CD14-positive monocyte (primary cell): ENCODE data around the gene KRTAP5-10. TPM values are rescaled to one million over a fixed set of nuclear protein-coding genes. Genes with fewer than 3 reads are reported as not detected.
"Not testable (repeated sequence)": the region's sequence is repeated elsewhere in the genome, so short reads cannot be mapped to it uniquely, and the experiment has no call there.

ENCODE experiments used
- DNase-seq, 3 donors: peaks; one replicate each; pipeline ENCODE4 v3.0.0-alpha.2; 2011 to 2022
- H2AFZ ChIP-seq: 2 replicates; pipeline ENCODE4 v1.6.0; 2012; ENCODE audit warnings: mild to moderate bottlenecking, low read depth, low read length, inconsistent platforms; ENCODE audit not compliant: insufficient read depth, poor library complexity, severe bottlenecking
- H3K27ac ChIP-seq, 2 donors: 1 replicate in 1 of 2; 2 replicates in 1 of 2; pipeline ENCODE4 v1.5.1; 2012 to 2013; ENCODE audit warnings: low read length in 2 of 2, control low read depth in 1 of 2, inconsistent platforms in 1 of 2, low read depth in 1 of 2, mild to moderate bottlenecking in 1 of 2
- H3K27me3 ChIP-seq, 2 donors: one replicate each; pipeline versions ENCODE4 v1.6.0 to v1.6.1; 2011 to 2013; ENCODE audit warnings: low read length in 2 of 2; ENCODE audit not compliant: control insufficient read depth in 2 of 2, insufficient read depth in 2 of 2
- H3K36me3 ChIP-seq, 2 donors: replicated peaks in 1 of 2; 1 replicate in 1 of 2; 2 replicates in 1 of 2; pipeline versions ENCODE4 v1.5.1 to v1.6.1; 2012 to 2013; ENCODE audit warnings: low read length in 2 of 2, control low read depth in 1 of 2, inconsistent platforms in 1 of 2, mild to moderate bottlenecking in 1 of 2; ENCODE audit not compliant: insufficient read depth in 2 of 2, control insufficient read depth in 1 of 2
- H3K4me1 ChIP-seq, 2 donors: 1 replicate in 1 of 2; 2 replicates in 1 of 2; pipeline versions ENCODE4 v1.5.1 to v1.6.1; 2012 to 2013; ENCODE audit warnings: low read length in 2 of 2, control low read depth in 1 of 2, inconsistent platforms in 1 of 2, mild to moderate bottlenecking in 1 of 2, moderate library complexity in 1 of 2; ENCODE audit not compliant: insufficient read depth in 2 of 2, control insufficient read depth in 1 of 2
- H3K4me2 ChIP-seq: replicated peaks from 2 replicates; pipeline ENCODE3; 2012; ENCODE audit warnings: low read length, moderate library complexity, mild to moderate bottlenecking; ENCODE audit not compliant: poor library complexity, severe bottlenecking; ENCODE audit errors: extremely low read depth
- H3K4me3 ChIP-seq, 3 experiments: fragments of 200-600 bp in 1 of 3; sonication (generic) in 1 of 3; replicated peaks in 1 of 3; 1 replicate in 2 of 3; 2 replicates in 1 of 3; pipeline ENCODE4 v1.5.1; 2011 to 2013; ENCODE audit warnings: low read length in 3 of 3, mild to moderate bottlenecking in 3 of 3, control low read depth in 2 of 3, low read depth in 2 of 3, inconsistent platforms in 1 of 3, moderate library complexity in 1 of 3
- H3K79me2 ChIP-seq: 2 replicates; pipeline ENCODE4 v1.6.0; 2012; ENCODE audit warnings: mild to moderate bottlenecking, control low read depth, inconsistent platforms, low read length, moderate library complexity; ENCODE audit not compliant: insufficient read depth
- H3K9ac ChIP-seq: 2 replicates; pipeline ENCODE4 v1.6.0; 2017; ENCODE audit warnings: low read length, mild to moderate bottlenecking; ENCODE audit not compliant: insufficient read depth, poor library complexity, severe bottlenecking
- H3K9me3 ChIP-seq, 2 donors: replicated peaks in 1 of 2; 1 replicate in 1 of 2; 2 replicates in 1 of 2; pipeline versions ENCODE4 v1.5.1 to v1.6.1; 2012 to 2013; ENCODE audit warnings: low read length in 2 of 2, control low read depth in 1 of 2; ENCODE audit not compliant: control insufficient read depth in 1 of 2, insufficient read depth in 1 of 2
- H4K20me1 ChIP-seq: 2 replicates; pipeline ENCODE4 v1.6.0; 2012; ENCODE audit warnings: mild to moderate bottlenecking, low read length, control low read depth, moderate library complexity; ENCODE audit not compliant: insufficient read depth
- H3K27ac Mint-ChIP-seq, 7 donors: one replicate each; pipeline ENCODE4 v1.8.0; 2020; ENCODE audit warnings: mild to moderate bottlenecking in 7 of 7, mixed read lengths in 7 of 7, moderate library complexity in 6 of 7, inconsistent platforms in 2 of 7
- H3K27me3 Mint-ChIP-seq, 3 donors: one replicate each; pipeline ENCODE4 v1.8.0; 2021 to 2022; ENCODE audit warnings: low read depth in 3 of 3, mild to moderate bottlenecking in 3 of 3, mixed read lengths in 3 of 3, moderate library complexity in 3 of 3, inconsistent platforms in 1 of 3
- H3K36me3 Mint-ChIP-seq, 2 donors: one replicate each; pipeline ENCODE4 v1.8.0; 2020; ENCODE audit warnings: mixed read lengths in 2 of 2, inconsistent platforms in 1 of 2, mild to moderate bottlenecking in 1 of 2
- H3K4me1 Mint-ChIP-seq: one replicate; pipeline ENCODE4 v1.8.0; 2020; ENCODE audit warnings: mild to moderate bottlenecking, mixed read lengths
- H3K4me3 Mint-ChIP-seq, 2 donors: one replicate each; pipeline ENCODE4 v1.8.0; 2020; ENCODE audit warnings: mild to moderate bottlenecking in 2 of 2, mixed read lengths in 2 of 2, moderate library complexity in 1 of 2
- H3K9me3 Mint-ChIP-seq, 7 donors: one replicate each; pipeline ENCODE4 v1.8.0; 2020 to 2022; ENCODE audit warnings: mixed read lengths in 7 of 7, mild to moderate bottlenecking in 6 of 7, moderate library complexity in 6 of 7, inconsistent platforms in 2 of 7
- WGBS: methylation state at CpG from one replicate; pipeline ENCODE4 v1.1.5; 2013; ENCODE audit warnings: missing lambda C conversion rate; ENCODE audit not compliant: insufficient coverage; 5-methylcytosine and 5-hydroxymethylcytosine counted together
- intact Hi-C, 2 donors: fragments of 100-400 bp; cut with micrococcal nuclease; formaldehyde crosslinking; loops; one replicate each; pipeline versions ENCODE4 v1.15.0 to v1.15.1; 2023
- polyA plus RNA-seq, 3 donors: library from polyadenylated mRNA; depleted of rRNA in 1 of 3; unstranded in 2 of 3; stranded (reverse) in 1 of 3; fragments of 300-500 nt in 2 of 3; fragments of >200 nt in 1 of 3; fragmentation: Illumina TruSeq in 2 of 3; gene quantifications; 1 replicate in 2 of 3; 2 replicates in 1 of 3; pipeline ENCODE4 v1.2.3, GENCODE V29; 2012 to 2021
- small RNA-seq: library from RNA; depleted of rRNA; stranded (forward); fragments of <200 nt; gene quantifications from one replicate; pipeline ENCODE3, GENCODE V24; 2012; ENCODE audit warnings: low read depth; ENCODE audit not compliant: insufficient read length

KRTAP5-10 gene
- polyA plus RNA-seq, 3 donors = not detected

DNA sequence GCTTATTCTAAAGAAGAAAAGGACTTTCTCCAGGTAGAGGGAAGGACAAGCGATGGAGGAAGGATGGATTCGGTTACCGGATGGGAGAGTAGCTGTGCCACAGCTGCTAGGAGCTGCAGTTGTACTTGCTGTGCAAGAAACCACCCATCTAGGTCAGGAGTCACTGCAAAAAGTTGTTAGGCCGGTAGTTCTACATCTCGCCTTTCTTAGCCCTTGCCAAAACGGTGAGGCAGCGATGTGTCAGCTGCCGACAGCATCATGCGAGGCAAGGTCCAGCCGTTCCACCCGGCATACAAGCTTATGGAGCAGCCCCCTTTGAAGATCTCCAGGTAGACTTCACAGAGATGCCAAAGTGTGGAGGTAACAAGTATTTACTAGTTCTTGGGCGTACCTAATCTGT lies 49.6 kb downstream of the KRTAP5-10 start:
- DNase-seq, H4K20me1 ChIP-seq, H3K4me1 ChIP-seq, H3K27ac Mint-ChIP-seq, H3K36me3 ChIP-seq, H3K9me3 ChIP-seq, H3K4me3 ChIP-seq, H2AFZ ChIP-seq, H3K9ac ChIP-seq, intact Hi-C loops, H3K36me3 Mint-ChIP-seq, H3K79me2 ChIP-seq, H3K9me3 Mint-ChIP-seq, H3K4me2 ChIP-seq, H3K4me1 Mint-ChIP-seq, H3K27ac ChIP-seq, H3K27me3 ChIP-seq: not testable (repeated sequence)
- peak overlapping the region in 1 of 2 donors; percentile 35 for H3K4me3 Mint-ChIP-seq
- H3K27me3 Mint-ChIP-seq = peaks cover 5 to 13% (median 6%) of the 10 kb centered on the region in 3 donors
- 94% methylated on average over 9 of the region's 12 CpGs for WGBS

Small RNAs within 50 kb of the gene (small RNA-seq; reads per million reads assigned to genes)
- not detected for gene AP000867.1
- not detected for gene KRTAP5-14P

Other genes starting within 250 kb of the KRTAP5-10 start
- 1 to 10 TPM; 2.2 to 3.9 (median 2.2) TPM for gene DHCR7, start 117.2 kb upstream of the KRTAP5-10 start, polyA plus RNA-seq
- 100 to 1,000 TPM in 1 of 3 donors, 10 to 100 TPM in 2; 44.1 to 162 (median 44.8) TPM for gene NADSYN1, start 112.4 kb upstream of the KRTAP5-10 start, polyA plus RNA-seq
- gene KRTAP5-7, start 38.3 kb upstream of the KRTAP5-10 start, polyA plus RNA-seq = under 1 TPM in 1 of 3 donors, not detected in 2; 0.05 TPM
- under 1 TPM in 1 of 3 donors, not detected in 2; 0.08 TPM for gene KRTAP5-8, start 27.5 kb upstream of the KRTAP5-10 start, polyA plus RNA-seq
- under 1 TPM in 1 of 3 donors, not detected in 2; 0.29 TPM for gene KRTAP5-9, start 17.1 kb upstream of the KRTAP5-10 start, polyA plus RNA-seq
- gene KRTAP5-11, start 17.3 kb downstream of the KRTAP5-10 start, polyA plus RNA-seq = not detected